Amniotic stem cell (primary cell): ENCODE measurements around the gene OR13C5.
"Not testable (repeated sequence)": the region's sequence is repeated elsewhere in the genome, so short reads cannot be mapped to it uniquely, and the experiment has no call there.

ENCODE experiments used
- DNase-seq: peaks from one replicate; lab custom pipeline; 2025; lab: John Stamatoyannopoulos, UW

Gene OR13C5

GRCh38 chr9:104599313-104599712 is at the start of gene OR13C5:
Gene OR13C5, minus strand, starts transcription at chr9:104599413. Its CDS starts 0 bp downstream, at chr9:104599413.
- not testable (repeated sequence) for DNase-seq

DNA sequence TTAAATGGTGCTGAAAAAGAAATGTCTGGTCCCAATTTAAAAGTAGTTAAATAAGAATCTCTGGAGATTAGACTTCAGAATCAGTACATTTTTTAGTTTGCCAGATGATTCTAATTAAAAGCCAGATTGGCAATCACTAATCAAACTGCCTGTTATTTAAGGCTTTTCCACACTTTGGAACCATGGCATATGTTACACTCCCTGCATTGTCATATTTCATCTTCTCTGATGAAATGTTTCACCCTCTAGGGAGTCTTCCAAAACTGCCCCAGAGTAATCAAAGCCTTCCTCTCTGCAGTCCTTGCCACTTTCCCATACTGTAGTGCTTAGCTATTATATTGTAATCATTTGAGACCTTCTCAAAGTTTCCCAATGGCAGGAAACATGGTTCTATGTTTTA is 36.2 kb upstream of the OR13C5 start:
- no peak for DNase-seq

DNA sequence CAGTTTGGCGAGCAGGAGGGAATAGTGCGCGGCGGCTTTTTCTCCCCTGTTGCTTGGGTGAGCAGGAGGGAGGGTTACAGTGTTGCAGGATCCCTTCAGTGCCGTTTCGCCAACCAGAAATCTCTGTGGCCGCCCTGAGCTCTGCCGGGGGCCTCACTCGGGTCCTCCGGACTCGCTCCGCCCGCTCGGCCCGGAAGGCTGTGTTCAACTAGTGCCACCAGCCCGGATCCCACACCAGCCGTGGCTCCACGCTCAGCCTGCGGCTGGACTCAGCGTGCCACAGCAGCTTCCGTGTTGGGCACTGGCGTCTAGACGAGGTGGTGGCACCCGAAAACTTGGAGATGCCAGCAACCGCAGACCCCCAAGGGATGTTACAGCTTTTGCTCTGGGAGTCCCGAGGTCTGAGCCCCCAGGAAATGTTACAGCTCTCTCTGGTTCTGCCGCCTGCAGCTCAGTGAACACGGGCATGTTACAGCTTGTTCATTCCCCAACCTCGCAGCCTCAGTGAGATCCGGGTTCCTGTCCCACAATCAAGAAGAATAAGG is 34.8 kb upstream of the OR13C5 start:
- no peak for DNase-seq

- DNase-seq = not testable (repeated sequence)
Observed at GRCh38 chr9:104625964-104626363, 26.8 kb upstream of the OR13C5 start.

GRCh38 chr9:104618104-104618503 is 18.9 kb upstream of the OR13C5 start, which contains the start of gene OR13C9:
Gene OR13C9, minus strand, starts transcription at chr9:104618204. Its CDS starts 0 bp downstream, at chr9:104618204.
- no peak for DNase-seq

- DNase-seq = no peak
Observed at GRCh38 chr9:104617418-104617817, 18.2 kb upstream of the OR13C5 start.

GRCh38 chr9:104611213-104611612 is 12.0 kb upstream of the OR13C5 start:
- no peak for DNase-seq

GRCh38 chr9:104608336-104608735 is 9.1 kb upstream of the OR13C5 start:
- no peak for DNase-seq

DNA sequence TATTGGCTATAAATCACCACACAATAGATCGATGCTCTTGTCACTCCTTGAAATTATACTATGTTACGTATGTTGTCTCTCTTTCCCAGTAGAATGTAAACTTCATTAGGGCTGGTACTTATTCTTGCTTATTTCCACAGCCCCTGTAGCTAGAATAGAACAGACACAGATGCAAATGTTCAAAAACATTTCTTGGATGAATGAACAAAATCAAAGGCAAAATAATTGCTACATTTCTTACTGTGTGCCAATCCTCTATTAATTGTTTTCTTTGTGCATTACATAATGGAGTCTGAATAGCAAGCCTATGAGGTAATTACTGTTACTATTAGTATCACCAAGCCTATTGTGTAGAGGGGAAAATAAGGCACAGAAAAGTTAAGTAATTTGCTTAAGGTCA is 6.9 kb upstream of the OR13C5 start:
- DNase-seq = no peak

- DNase-seq = not testable (repeated sequence)
Observed at GRCh38 chr9:104605527-104605926, 6.3 kb upstream of the OR13C5 start, which contains the start of gene OR13C2. Gene OR13C2, minus strand, starts transcription at chr9:104605627. Its CDS starts 0 bp downstream, at chr9:104605627.

DNA sequence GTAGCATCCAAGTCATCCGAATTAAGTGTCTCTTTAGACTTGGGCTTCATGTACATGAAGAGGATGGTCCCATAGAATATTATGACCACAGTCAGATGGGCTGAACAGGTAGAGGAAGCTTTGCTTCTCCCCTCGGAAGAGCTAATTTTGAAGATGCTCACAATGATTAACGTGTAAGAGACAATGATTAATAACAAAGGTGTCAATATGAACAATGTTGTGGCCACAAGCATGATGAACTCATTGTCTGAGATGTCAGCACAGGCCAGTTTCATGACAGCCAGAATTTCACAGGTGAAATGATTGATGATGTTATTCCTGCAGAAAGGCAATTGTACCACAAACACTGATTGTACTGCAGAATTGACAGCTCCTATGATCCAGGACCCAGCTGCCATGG is 5.6 kb upstream of the OR13C5 start:
- DNase-seq = no peak

DNA sequence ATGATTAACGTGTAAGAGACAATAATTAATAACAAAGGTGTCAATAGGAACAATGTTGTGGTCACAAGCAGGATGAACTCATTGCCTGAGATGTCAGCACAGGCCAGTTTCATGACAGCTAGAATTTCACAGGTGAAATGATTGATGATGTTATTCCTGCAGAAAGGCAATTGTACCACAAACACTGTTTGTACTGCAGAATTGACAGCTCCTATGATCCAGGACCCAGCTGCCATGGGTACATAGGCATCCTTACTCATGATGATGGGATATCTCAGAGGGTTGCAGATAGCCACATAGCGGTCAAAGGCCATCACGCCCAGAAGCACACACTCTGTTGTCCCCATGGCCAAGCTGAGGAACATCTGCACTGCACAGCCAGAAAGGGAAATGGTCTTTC is 464 bp downstream of the OR13C5 start:
- not testable (repeated sequence) for DNase-seq

DNA sequence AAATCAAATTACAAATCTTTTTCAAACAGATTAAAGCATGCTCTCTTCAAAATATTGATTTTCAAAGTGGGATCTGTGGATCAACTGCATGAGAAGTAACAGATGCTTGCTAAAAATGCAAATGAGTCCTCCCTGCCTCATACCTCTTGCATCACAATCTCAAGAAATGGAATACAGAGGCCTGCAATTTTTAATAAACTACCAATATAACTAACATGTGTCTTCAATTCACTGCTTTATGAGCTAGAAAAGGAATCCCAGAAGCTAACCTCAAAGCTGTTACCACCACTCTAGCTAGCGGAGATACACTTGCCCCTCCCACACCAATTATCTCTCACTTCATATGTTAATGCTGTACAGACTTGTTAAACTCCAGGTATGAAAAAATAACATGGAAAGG is 9.6 kb downstream of the OR13C5 start:
- DNase-seq = no peak

- no peak for DNase-seq
Observed at GRCh38 chr9:104586496-104587180, 12.6 kb downstream of the OR13C5 start.

DNA sequence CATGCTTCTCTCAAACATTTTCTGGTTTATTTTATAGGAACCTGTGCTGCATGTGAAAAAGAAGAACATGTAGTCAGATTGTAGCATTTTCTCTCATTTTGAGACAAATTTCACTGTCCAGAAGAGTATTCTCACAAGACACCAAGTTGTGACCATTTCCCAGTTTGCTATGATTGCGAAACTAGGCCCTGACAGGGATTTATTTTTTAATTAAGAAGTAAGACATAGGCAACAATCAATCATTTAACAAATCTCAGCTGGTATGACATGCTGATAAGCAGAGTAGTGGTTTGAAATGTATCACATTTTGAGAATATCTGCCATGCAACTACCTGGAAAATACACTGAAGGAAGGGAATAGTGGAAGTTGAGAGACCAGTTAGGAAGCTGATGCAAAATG is 18.7 kb downstream of the OR13C5 start:
- no peak for DNase-seq

- DNase-seq = no peak
Observed at GRCh38 chr9:104577263-104577662, 21.9 kb downstream of the OR13C5 start.

GRCh38 chr9:104575456-104575855 is 23.8 kb downstream of the OR13C5 start:
- DNase-seq = no peak

- DNase-seq = no peak
Observed at GRCh38 chr9:104572612-104573011, 26.6 kb downstream of the OR13C5 start.

DNA sequence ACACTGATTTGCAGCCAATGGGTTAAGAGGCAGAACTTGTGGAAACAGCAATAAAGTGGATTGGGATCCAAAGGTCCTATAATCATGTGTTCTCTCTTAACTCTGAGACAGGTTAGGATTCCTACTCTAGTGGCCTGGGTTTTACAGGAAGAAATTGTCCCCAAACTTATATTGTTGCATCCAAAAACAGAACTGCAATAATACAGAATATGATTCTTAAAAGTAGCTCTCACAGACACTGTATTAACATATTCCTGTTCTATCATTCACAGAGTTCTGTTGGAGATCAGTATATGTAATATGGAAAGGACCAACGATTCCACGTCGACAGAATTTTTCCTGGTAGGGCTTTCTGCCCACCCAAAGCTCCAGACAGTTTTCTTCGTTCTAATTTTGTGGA is 30.3 kb downstream of the OR13C5 start, which contains the start of gene OR13C8:
Gene OR13C8 (plus strand): TSS at position 301 of the 400 bp plus-strand sequence. CDS start 0 bp downstream, at position 301.
- no peak for DNase-seq

GRCh38 chr9:104564358-104564757 is 34.9 kb downstream of the OR13C5 start:
- DNase-seq = no peak

- no peak for DNase-seq
Observed at GRCh38 chr9:104556830-104557634, 42.2 kb downstream of the OR13C5 start.

DNA sequence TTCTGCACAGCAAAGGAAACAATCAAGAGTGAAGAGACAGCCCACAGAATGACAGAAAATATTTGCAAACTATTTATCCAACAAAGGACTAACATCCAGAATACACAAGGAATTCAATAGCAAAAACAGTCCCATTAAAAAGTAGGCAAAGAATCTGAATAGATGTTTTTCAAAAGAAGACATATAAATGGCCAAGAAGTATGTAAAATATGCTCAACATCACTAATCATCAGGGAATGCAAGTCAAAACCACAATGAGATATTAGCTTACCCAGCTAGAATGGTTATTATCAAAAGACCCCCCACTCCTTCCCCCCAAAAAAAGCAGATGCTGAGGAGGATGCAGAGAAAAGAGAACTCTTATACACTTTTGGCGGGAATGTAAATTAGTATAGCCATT is 43.7 kb downstream of the OR13C5 start:
- DNase-seq = no peak

- DNase-seq = no peak
Observed at GRCh38 chr9:104553261-104553660, 46.0 kb downstream of the OR13C5 start.
